Kidney (tissue), 14 donors: ENCODE measurements around the gene RENBP. TPM values are rescaled to one million over a fixed set of nuclear protein-coding genes. Genes with fewer than 3 reads are reported as not detected.

Experiments used
- DNase-seq, 5 donors: peaks; one replicate each; pipeline ENCODE4 v3.0.0-alpha.2; 2013 to 2020
- FAIRE-seq: peaks from 2 replicates; lab custom pipeline; 2012; peaks lifted over from hg19 to GRCh38; lab: Jason Lieb, UNC
- H3K27ac ChIP-seq, 2 donors: one replicate each; pipeline ENCODE4 v1.7.0; 2013; ENCODE audit warnings: low read depth in 2 of 2, low read length in 2 of 2, inconsistent platforms in 1 of 2
- H3K27me3 ChIP-seq: one replicate; pipeline ENCODE4 v1.7.1; 2013; ENCODE audit warnings: low read length, inconsistent platforms; ENCODE audit not compliant: control insufficient read depth, insufficient read depth
- H3K36me3 ChIP-seq, 3 donors: one replicate each; pipeline versions ENCODE4 v1.7.0 to v1.7.1; 2013; ENCODE audit warnings: low read length in 3 of 3, control low read depth in 1 of 3, inconsistent platforms in 1 of 3; ENCODE audit not compliant: insufficient read depth in 3 of 3, control insufficient read depth in 2 of 3
- H3K4me1 ChIP-seq, 3 donors: one replicate each; pipeline versions ENCODE4 v1.7.0 to v1.7.1; 2013; ENCODE audit warnings: low read length in 3 of 3, inconsistent platforms in 1 of 3, low read depth in 1 of 3; ENCODE audit not compliant: control insufficient read depth in 2 of 3, insufficient read depth in 2 of 3
- H3K4me3 ChIP-seq, 3 donors: one replicate each; pipeline versions ENCODE4 v1.7.0 to v1.8.1; 2013; ENCODE audit warnings: low read length in 3 of 3, control low read depth in 1 of 3, inconsistent platforms in 1 of 3
- H3K9ac ChIP-seq, 3 donors: one replicate each; pipeline versions ENCODE4 v1.7.0 to v1.7.1; 2013; ENCODE audit warnings: low read length in 3 of 3, control low read depth in 1 of 3, inconsistent platforms in 1 of 3
- H3K9me3 ChIP-seq, 3 donors: one replicate each; pipeline versions ENCODE4 v1.7.0 to v1.7.1; 2013; ENCODE audit warnings: low read length in 3 of 3, control low read depth in 1 of 3, inconsistent platforms in 1 of 3; ENCODE audit not compliant: control insufficient read depth in 2 of 3, insufficient read depth in 1 of 3
- CTCF ChIP-seq: IDR thresholded peaks from 3 replicates; pipeline ENCODE4 v1.5.1; 2012; ENCODE audit warnings: mild to moderate bottlenecking, moderate library complexity, borderline replicate concordance; ENCODE audit not compliant: insufficient read depth; ENCODE audit errors: extremely low read depth
- intact Hi-C: fragments of 100-400 bp; cut with DNase I; formaldehyde crosslinking; loops from one replicate; pipeline ENCODE4 v1.11.1; 2022
- polyA plus RNA-seq: library from polyadenylated mRNA; stranded (reverse); fragments of 350-450 nt; fragmentation: Illumina TruSeq; extraction: RNeasy Lipid Tissue Mini Kit (QIAGEN cat#74804); gene quantifications from one replicate; pipeline ENCODE4 v1.2.3, GENCODE V29; 2014; ENCODE audit warnings: low read depth, low replicate concordance; ENCODE audit not compliant: insufficient read depth
- total RNA-seq: library from RNA; stranded (reverse); fragmentation: NEBNext Ultra II Directional; extraction: Animal tissue kit (Norgen Biotek cat#: 25700); gene quantifications from one replicate; pipeline ENCODE4 v1.2.1, GENCODE V29; 2021
- donor health status: control.
- donor health status: control.
- donor health status: control.
- donor health status: control.
- donor health status: control.
- donor health status: DM: yes; HTN: yes; CAD: no.
- donor health status: Normal renal cell carcinoma (clear cell type).

RENBP gene
- total and polyA plus RNA-seq, 2 donors from 2014 or later, result 22.9 to 78.2 TPM

GRCh38 chrX:153925387-153925738 lies 19.1 kb downstream of the RENBP start:
- peak overlapping the region in 1 of 2 donors; percentile 23 for H3K27ac ChIP-seq
- DNase-seq (no peak), FAIRE-seq (no peak)
- H3K4me3 ChIP-seq, result peak overlapping the region in 2 of 3 donors; percentile 25 to 56
- H3K9ac ChIP-seq, result no peak overlapping the region
- peaks cover 0 to 2% (median 0%) of the 10 kb centered on the region in 3 donors for H3K36me3 ChIP-seq
- TF ChIP-seq CTCF, result no peak
- no peaks in the 10 kb centered on the region for H3K9me3 ChIP-seq
- peaks cover 0 to 24% (median 7%) of the 10 kb centered on the region in 3 donors for H3K4me1 ChIP-seq
- intact Hi-C loops, result no loop called here
- no peaks in the 10 kb centered on the region for H3K27me3 ChIP-seq

DNA sequence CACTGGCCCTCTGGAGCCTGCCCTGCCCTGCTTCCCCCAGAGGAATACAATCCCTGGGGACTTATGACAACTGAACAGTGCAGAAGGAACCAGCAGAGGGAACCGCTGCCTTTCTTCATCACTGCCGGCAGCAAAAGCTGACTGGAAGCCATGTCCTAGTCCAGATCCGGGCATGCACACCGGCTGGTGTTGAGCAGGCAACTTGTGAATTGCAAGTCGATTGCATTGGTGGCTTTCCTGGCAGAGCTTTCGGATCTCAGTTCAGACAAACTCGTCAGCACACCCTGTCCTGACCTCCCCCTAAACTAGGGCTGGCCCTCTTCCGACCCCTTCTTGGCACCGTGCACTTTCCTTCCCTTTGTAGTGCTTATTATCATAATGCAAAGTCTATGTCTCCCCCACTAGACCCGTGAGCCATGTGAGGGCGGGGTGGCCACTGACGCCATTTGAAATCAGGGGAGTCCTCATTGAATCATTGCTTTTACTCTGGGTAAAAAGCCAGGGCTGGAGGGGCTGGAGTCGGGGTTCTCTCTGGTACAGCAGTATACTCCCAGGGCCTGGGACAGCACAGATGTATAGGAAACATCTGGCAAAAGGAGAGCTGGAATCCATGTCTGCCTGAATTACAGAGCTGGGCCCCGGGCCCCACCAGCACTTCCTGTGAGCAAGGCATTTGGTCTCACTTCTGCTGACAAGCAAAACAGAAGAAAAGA lies 20.1 kb downstream of the RENBP start:
- Histone ChIP-seq H3K4me1 (peaks cover 0 to 24% (median 7%) of the 10 kb centered on the region in 3 donors), H3K4me3 (no peak overlapping the region), H3K36me3 (no peaks in the 10 kb centered on the region), H3K27me3 (no peaks in the 10 kb centered on the region), H3K9me3 (no peaks in the 10 kb centered on the region), H3K27ac (peak overlapping the region in 1 of 2 donors; percentile 28), H3K9ac (no peak overlapping the region)
- TF ChIP-seq CTCF, result peak; percentile 5
- intact Hi-C loops, result no loop called here
- no peak for FAIRE-seq
- DNase-seq, result peak in 3 of 5 donors; percentile 44 to 75 (median 67)

DNA sequence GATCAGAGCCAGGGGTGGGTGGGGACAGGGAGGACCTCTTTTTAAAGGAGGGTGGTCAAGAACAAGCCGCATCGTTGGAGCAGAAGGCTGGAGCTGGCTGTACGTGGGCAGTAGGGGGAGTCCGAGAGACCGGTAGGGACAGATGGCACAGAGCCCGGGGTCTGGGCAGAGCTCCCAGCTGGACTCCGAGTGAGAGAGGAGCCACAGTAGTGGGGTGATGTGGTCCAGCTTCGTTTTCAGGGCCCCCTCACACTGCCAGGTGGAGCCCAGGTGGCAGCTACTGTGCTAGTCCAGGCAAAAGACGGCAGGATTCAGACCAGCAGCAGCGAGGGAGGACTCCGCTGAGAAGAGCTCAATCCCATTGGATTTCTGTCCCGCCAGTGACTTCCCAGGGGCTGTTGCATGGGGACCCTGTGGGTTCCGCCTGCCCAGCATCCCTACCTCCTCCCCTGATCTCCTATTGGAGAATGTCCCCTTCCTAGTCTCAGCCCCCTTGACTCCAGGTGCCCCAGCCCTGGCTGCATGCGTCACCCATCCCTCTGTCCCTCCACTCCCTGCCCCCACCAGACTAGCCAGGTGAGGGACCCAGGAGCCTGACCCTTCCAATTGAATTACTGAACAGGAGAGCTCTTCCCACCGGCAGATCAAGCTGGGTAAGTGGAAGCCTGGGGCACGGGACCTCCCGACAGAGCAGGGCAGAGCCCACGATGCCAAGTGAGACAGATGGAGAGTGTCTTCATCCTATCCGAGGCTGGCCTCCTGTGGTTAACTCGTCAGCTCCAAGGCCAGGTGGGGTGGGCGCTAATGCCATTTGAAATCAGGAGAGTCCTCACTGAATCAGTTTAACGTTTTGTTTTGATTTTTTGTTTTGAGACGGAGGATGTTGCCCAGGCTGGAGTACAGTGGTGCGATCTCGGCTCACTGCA lies 21.2 kb downstream of the RENBP start:
- Histone ChIP-seq H3K4me1 (peaks cover 0 to 22% (median 3%) of the 10 kb centered on the region in 3 donors), H3K9me3 (no peaks in the 10 kb centered on the region), H3K27me3 (no peaks in the 10 kb centered on the region), H3K9ac (no peak overlapping the region), H3K27ac (no peak overlapping the region), H3K36me3 (no peaks in the 10 kb centered on the region), H3K4me3 (no peak overlapping the region)
- intact Hi-C loops, result no loop called here
- FAIRE-seq (no peak), DNase-seq (peak in 2 of 5 donors; percentile 59 to 85)
- TF ChIP-seq CTCF, result peak; percentile 44
